MCF 10A (cell line): Measurements from ENCODE around the gene ANK2. TPM values are rescaled to one million over a fixed set of nuclear protein-coding genes. Genes with fewer than 3 reads are reported as not detected.

Experiments
- BruUV-seq: library from RNA; stranded (reverse); fragments of 400-500 nt; replicated peaks from 2 replicates; lab custom pipeline; 2021; lab: Mats Ljungman, UMichigan
- CTCF ChIA-PET: fragments of 300-600 bp; sonication (Branson Sonifier 250); formaldehyde crosslinking; extraction: SDS; loops from one replicate; lab custom pipeline; 2021; ENCODE audit warnings: antibody characterized with exemption, inconsistent platforms; lab: Yijun Ruan, JAX
- POLR2A ChIA-PET: fragments of 300-600, 350-650 bp; sonication (Branson Sonifier 250); formaldehyde crosslinking; extraction: SDS; loops from one replicate; lab custom pipeline; 2020; ENCODE audit warnings: antibody characterized with exemption, inconsistent platforms; lab: Yijun Ruan, JAX
- DNase-seq: peaks from one replicate; pipeline ENCODE4 v3.0.0-alpha.2; 2018; ENCODE audit not compliant: unreplicated experiment
- H3K27ac Mint-ChIP-seq: one replicate; pipeline ENCODE4 v1.8.0; 2022; ENCODE audit warnings: mild to moderate bottlenecking, low read depth, mixed read lengths; ENCODE audit not compliant: unreplicated experiment
- H3K27me3 Mint-ChIP-seq: one replicate; pipeline ENCODE4 v1.8.0; 2022; ENCODE audit warnings: mixed read lengths; ENCODE audit not compliant: insufficient read depth, unreplicated experiment
- H3K36me3 Mint-ChIP-seq: one replicate; pipeline ENCODE4 v1.8.0; 2022; ENCODE audit warnings: mild to moderate bottlenecking, moderate library complexity, mixed read lengths; ENCODE audit not compliant: insufficient read depth, unreplicated experiment
- H3K4me1 Mint-ChIP-seq: one replicate; pipeline ENCODE4 v1.8.0; 2022; ENCODE audit warnings: mixed read lengths; ENCODE audit not compliant: insufficient read depth, unreplicated experiment
- H3K4me3 Mint-ChIP-seq: one replicate; pipeline ENCODE4 v1.8.0; 2022; ENCODE audit warnings: mild to moderate bottlenecking, moderate library complexity, mixed read lengths; ENCODE audit not compliant: unreplicated experiment
- H3K9me3 Mint-ChIP-seq: one replicate; pipeline ENCODE4 v1.8.0; 2022; ENCODE audit warnings: mixed read lengths; ENCODE audit not compliant: unreplicated experiment
- intact Hi-C: fragments of 100-400 bp; cut with micrococcal nuclease; formaldehyde crosslinking; loops from 2 replicates; pipeline ENCODE4 v1.14.1; 2022
- total RNA-seq: library from RNA; stranded (reverse); gene quantifications from 2 replicates; pipeline ENCODE4 v1.2.3, GENCODE V29; 2022
- TF ChIP-seq, protein P1 (sequence below): fragments of 200-600 bp; IDR thresholded peaks from one replicate; pipeline ENCODE4 v1.8.0; 2022; ENCODE audit warnings: antibody characterized with exemption, mild to moderate bottlenecking; ENCODE audit not compliant: unreplicated experiment

ANK2 gene
- total RNA-seq, 1 experiment from 2014 or later, result 37.4 TPM

GRCh38 chr4:113339430-113339813 is 290.0 kb downstream of the ANK2 start:
- DNase-seq, result no peak
- ChIA-PET POLR2A (no interaction called here), CTCF (no interaction called here)
- Mint-ChIP-seq H3K9me3 (peaks cover 5% of the 10 kb centered on the region), H3K27ac (no peak overlapping the region), H3K4me1 (no peaks in the 10 kb centered on the region), H3K36me3 (no peaks in the 10 kb centered on the region), H3K4me3 (no peak overlapping the region), H3K27me3 (no peaks in the 10 kb centered on the region)
- intact Hi-C loops, result no loop called here
- TF ChIP-seq, protein P1, sequence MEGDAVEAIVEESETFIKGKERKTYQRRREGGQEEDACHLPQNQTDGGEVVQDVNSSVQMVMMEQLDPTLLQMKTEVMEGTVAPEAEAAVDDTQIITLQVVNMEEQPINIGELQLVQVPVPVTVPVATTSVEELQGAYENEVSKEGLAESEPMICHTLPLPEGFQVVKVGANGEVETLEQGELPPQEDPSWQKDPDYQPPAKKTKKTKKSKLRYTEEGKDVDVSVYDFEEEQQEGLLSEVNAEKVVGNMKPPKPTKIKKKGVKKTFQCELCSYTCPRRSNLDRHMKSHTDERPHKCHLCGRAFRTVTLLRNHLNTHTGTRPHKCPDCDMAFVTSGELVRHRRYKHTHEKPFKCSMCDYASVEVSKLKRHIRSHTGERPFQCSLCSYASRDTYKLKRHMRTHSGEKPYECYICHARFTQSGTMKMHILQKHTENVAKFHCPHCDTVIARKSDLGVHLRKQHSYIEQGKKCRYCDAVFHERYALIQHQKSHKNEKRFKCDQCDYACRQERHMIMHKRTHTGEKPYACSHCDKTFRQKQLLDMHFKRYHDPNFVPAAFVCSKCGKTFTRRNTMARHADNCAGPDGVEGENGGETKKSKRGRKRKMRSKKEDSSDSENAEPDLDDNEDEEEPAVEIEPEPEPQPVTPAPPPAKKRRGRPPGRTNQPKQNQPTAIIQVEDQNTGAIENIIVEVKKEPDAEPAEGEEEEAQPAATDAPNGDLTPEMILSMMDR, result no peak
- no TSS peak for BruUV-seq

DNA sequence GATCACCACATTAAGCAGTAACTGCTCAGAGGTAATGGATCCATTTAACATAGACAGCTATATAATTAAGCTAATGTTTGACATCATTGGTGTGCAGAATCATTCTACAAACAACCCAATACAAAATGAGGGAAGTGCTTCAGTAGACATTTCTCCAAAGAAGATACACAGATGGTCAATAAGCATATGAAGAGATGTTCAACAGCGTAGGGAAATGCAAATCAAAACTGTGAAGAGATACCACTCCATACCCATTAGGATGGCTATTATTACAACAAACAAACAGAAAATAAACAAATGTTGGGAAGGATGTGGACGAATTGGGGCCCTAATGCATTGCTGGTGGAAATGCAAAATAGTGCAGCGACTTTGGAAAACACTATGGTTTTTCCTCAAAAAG is 294.6 kb downstream of the ANK2 start:
- TF ChIP-seq, protein P1, result no peak
- Mint-ChIP-seq H3K27ac (no peak overlapping the region), H3K9me3 (peaks cover 5% of the 10 kb centered on the region), H3K4me1 (no peaks in the 10 kb centered on the region), H3K36me3 (no peaks in the 10 kb centered on the region), H3K27me3 (no peaks in the 10 kb centered on the region), H3K4me3 (no peak overlapping the region)
- BruUV-seq, result no TSS peak
- ChIA-PET CTCF (no interaction called here), POLR2A (no interaction called here)
- DNase-seq, result no peak
- intact Hi-C loops, result no loop called here

DNA sequence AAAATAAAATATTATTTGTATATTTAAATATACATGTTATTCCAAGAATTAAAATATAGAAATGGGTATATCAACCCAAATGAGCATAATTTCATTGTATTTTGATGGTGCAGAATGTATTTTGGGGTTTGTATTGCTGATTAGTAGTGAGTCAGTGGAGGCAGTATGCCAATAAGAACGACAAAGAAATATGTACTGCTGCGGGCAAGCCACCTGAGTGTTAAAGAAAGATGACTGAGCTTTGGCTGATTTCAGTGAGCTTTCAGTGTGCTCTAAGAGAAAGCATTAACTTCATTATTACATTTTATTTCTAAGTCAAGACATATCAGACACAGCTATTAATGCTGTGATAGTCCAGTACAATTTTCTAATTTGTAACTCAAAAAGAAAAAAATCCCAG is 297.8 kb downstream of the ANK2 start:
- DNase-seq, result peak; percentile 42
- TF ChIP-seq, protein P1, result no peak
- ChIA-PET CTCF (interaction anchor here (1.2 kb wide), 1 partner anchor 11 kb away, joined by 3 read pairs; no protein-coding TSS in a partner anchor), POLR2A (interaction anchor here (0.7 kb wide), 1 partner anchor 200 kb away, joined by 3 read pairs; no protein-coding TSS in a partner anchor)
- Mint-ChIP-seq H3K9me3 (no peaks in the 10 kb centered on the region), H3K27me3 (no peaks in the 10 kb centered on the region), H3K4me3 (no peak overlapping the region), H3K4me1 (no peaks in the 10 kb centered on the region), H3K27ac (no peak overlapping the region), H3K36me3 (peaks cover 5% of the 10 kb centered on the region)
- no TSS peak for BruUV-seq
- intact Hi-C loops, result no loop called here

- Mint-ChIP-seq H3K36me3 (peaks cover 5% of the 10 kb centered on the region), H3K4me1 (peaks cover 7% of the 10 kb centered on the region), H3K27ac (no peak overlapping the region), H3K27me3 (no peaks in the 10 kb centered on the region), H3K4me3 (no peak overlapping the region), H3K9me3 (no peaks in the 10 kb centered on the region)
- TF ChIP-seq, protein P1, result no peak
- ChIA-PET CTCF (no interaction called here), POLR2A (no interaction called here)
- BruUV-seq, result no TSS peak
- intact Hi-C loops, result no loop called here
- no peak for DNase-seq
These were observed 300.0 kb downstream of the ANK2 start for GRCh38 chr4:113349430-113349829.
